Measurements from ENCODE around the gene ZNF827. TPM values are rescaled to one million over a fixed set of nuclear protein-coding genes. Genes with fewer than 3 reads are reported as not detected.
"Not testable (repeated sequence)": the region's sequence is repeated elsewhere in the genome, so short reads cannot be mapped to it uniquely, and the experiment has no call there.

Gene ZNF827
- total RNA-seq, 2 donors from 2014 or later: 26.0 to 39.0 TPM

DNA sequence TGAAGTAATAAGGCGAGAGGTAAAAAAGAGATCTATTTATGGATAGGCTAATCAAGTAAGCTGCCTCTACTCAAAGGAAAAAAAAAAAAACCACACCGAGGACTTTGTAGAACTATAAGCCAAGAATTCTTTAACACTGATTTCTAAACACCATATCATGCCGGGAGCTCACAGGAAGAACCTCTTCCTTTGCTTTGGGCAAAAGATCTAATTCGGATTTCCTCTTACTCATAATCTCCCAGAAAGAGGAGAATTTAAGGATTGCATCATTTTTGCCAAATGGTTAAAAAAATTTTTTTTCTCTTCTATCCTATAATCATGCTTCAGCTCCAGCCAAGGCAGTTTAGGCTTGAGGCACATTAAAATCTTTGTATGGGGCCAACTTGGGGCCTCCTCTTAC is 95.5 kb downstream of the ZNF827 start:
- Mint-ChIP-seq H3K4me3 (no peak overlapping the region), H3K9me3 (no peaks in the 10 kb centered on the region), H3K27ac (no peak overlapping the region), H3K27me3 (ENCODE audit: low read depth) (no peaks in the 10 kb centered on the region), H3K4me1 (ENCODE audit: low read depth) (peaks cover 23% of the 10 kb centered on the region), H3K36me3 (ENCODE audit: insufficient read depth in 2 of 2) (peaks cover 11 to 43% of the 10 kb centered on the region in 2 donors)
- DNase-seq: no peak
- no peak for ATAC-seq (replicated peaks in 1 of 2)

GRCh38 chr4:145842224-145842887 is 96.3 kb downstream of the ZNF827 start:
- ATAC-seq (replicated peaks in 1 of 2) (no peak), DNase-seq (no peak)
- H3K4me1 Mint-ChIP-seq (ENCODE audit: low read depth): peaks cover 23% of the 10 kb centered on the region
- H3K4me3 Mint-ChIP-seq: no peak overlapping the region
- H3K27me3 Mint-ChIP-seq (ENCODE audit: low read depth): no peaks in the 10 kb centered on the region
- peaks cover 11 to 43% of the 10 kb centered on the region in 2 donors for H3K36me3 Mint-ChIP-seq (ENCODE audit: insufficient read depth in 2 of 2)
- H3K27ac Mint-ChIP-seq: no peak overlapping the region
- H3K9me3 Mint-ChIP-seq: no peaks in the 10 kb centered on the region

GRCh38 chr4:145840801-145841200 is 97.8 kb downstream of the ZNF827 start:
- Mint-ChIP-seq H3K27ac (no peak overlapping the region), H3K9me3 (no peaks in the 10 kb centered on the region), H3K4me1 (ENCODE audit: low read depth) (peaks cover 23% of the 10 kb centered on the region), H3K4me3 (no peak overlapping the region), H3K36me3 (ENCODE audit: insufficient read depth in 2 of 2) (peaks cover 11 to 38% of the 10 kb centered on the region in 2 donors), H3K27me3 (ENCODE audit: low read depth) (no peaks in the 10 kb centered on the region)
- DNase-seq: no peak
- ATAC-seq (replicated peaks in 1 of 2): no peak

GRCh38 chr4:145840162-145840768 is 98.4 kb downstream of the ZNF827 start:
- Mint-ChIP-seq H3K27ac (no peak overlapping the region), H3K9me3 (no peaks in the 10 kb centered on the region), H3K27me3 (ENCODE audit: low read depth) (no peaks in the 10 kb centered on the region), H3K4me1 (ENCODE audit: low read depth) (peaks cover 19% of the 10 kb centered on the region), H3K36me3 (ENCODE audit: insufficient read depth in 2 of 2) (peaks cover 11 to 34% of the 10 kb centered on the region in 2 donors), H3K4me3 (no peak overlapping the region)
- peak in 1 of 2 donors; percentile 18 for DNase-seq
- peak; percentile 77 to 83 for ATAC-seq (replicated peaks in 1 of 2)

DNA sequence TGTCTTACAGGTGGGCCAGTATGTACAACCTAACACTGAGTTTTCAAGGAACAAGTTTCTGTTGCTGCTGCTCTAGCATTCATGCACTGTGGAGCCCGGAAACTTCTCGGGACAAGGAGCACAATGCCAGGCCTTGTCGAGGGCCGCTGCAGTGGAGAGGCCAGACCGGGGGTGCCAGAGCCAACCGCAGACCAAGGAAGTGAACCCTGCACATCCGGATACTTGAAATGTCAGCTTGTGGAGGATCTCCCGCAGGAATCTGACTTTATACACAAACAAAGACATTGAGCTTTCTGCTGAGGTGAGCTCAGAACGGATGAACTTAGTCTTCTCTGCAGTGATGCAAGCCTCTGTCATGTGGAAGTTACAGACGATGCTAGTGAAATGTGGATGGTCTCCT is 99.5 kb downstream of the ZNF827 start:
- ATAC-seq (replicated peaks in 1 of 2) (no peak), DNase-seq (no peak)
- H3K4me1 Mint-ChIP-seq (ENCODE audit: low read depth): peaks cover 9% of the 10 kb centered on the region
- no peak overlapping the region for H3K27ac Mint-ChIP-seq
- H3K9me3 Mint-ChIP-seq: no peaks in the 10 kb centered on the region
- H3K27me3 Mint-ChIP-seq (ENCODE audit: low read depth): no peaks in the 10 kb centered on the region
- H3K36me3 Mint-ChIP-seq (ENCODE audit: insufficient read depth in 2 of 2): peaks cover 7 to 25% of the 10 kb centered on the region in 2 donors
- no peak overlapping the region for H3K4me3 Mint-ChIP-seq

- H3K36me3 Mint-ChIP-seq (ENCODE audit: insufficient read depth in 2 of 2): peaks cover 10 to 29% of the 10 kb centered on the region in 2 donors
- H3K9me3 Mint-ChIP-seq; DNase-seq; H3K27me3 Mint-ChIP-seq (ENCODE audit: low read depth): not testable (repeated sequence)
- peak in 1 of 2 donors; percentile 10 for ATAC-seq (replicated peaks in 1 of 2)
- peaks cover 58% of the 10 kb centered on the region for H3K4me1 Mint-ChIP-seq (ENCODE audit: low read depth)
- H3K27ac Mint-ChIP-seq: peak overlapping the region; percentile 72
- peak overlapping the region; percentile 28 to 63 for H3K4me3 Mint-ChIP-seq
Measured at GRCh38 chr4:145832384-145832783, 106.2 kb downstream of the ZNF827 start.

GRCh38 chr4:145830699-145831098 is 107.9 kb downstream of the ZNF827 start:
- peak overlapping the region in 1 of 2 donors; percentile 35 for H3K4me3 Mint-ChIP-seq
- H3K27ac Mint-ChIP-seq: peak overlapping the region; percentile 27
- no peak for DNase-seq
- H3K36me3 Mint-ChIP-seq (ENCODE audit: insufficient read depth in 2 of 2): peaks cover 12 to 32% of the 10 kb centered on the region in 2 donors
- H3K4me1 Mint-ChIP-seq (ENCODE audit: low read depth): peaks cover 63% of the 10 kb centered on the region
- no peak for ATAC-seq (replicated peaks in 1 of 2)
- peaks cover 2 to 3% of the 10 kb centered on the region in 2 donors for H3K9me3 Mint-ChIP-seq
- H3K27me3 Mint-ChIP-seq (ENCODE audit: low read depth): no peaks in the 10 kb centered on the region

GRCh38 chr4:145829629-145830395 is 108.8 kb downstream of the ZNF827 start:
- Mint-ChIP-seq H3K27ac (peak overlapping the region; percentile 92), H3K4me1 (ENCODE audit: low read depth) (peaks cover 63% of the 10 kb centered on the region), H3K9me3 (peaks cover 2 to 3% of the 10 kb centered on the region in 2 donors), H3K27me3 (ENCODE audit: low read depth) (no peaks in the 10 kb centered on the region), H3K4me3 (peak overlapping the region; percentile 77 to 83), H3K36me3 (ENCODE audit: insufficient read depth in 2 of 2) (peaks cover 15 to 41% of the 10 kb centered on the region in 2 donors)
- peak; percentile 64 to 74 for DNase-seq
- peak; percentile 77 to 83 for ATAC-seq (replicated peaks in 1 of 2)

DNA sequence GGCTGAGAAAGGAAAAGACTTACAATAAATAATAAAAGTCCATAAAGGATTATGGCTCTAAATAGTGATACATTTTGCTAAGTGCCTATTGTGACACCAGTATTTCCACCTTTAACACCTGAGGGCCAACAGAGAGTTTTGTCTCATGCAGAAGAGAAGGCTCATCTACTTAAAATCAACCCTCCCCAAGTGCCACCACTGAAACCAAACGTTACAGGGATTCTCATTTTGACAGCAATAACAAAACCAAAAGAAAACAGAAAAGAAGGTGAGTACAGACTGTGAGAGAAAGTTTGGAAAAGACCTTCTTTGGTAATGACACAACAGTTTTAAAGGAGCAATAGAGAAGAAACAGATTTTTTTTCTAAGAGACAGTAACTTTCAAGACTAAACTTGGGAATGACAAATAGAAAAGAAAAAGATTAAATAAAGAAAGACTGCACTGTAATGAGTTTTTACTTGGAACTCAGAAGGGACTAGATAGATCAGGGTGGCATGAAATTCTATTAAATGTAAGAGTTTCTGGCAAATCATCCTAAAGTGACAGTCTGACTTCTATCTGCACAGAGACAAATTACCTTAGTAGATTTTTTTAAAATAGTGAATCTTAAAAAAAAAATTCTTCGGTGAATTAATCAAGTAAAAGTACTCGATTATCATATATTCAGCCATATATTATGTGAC is 109.7 kb downstream of the ZNF827 start:
- DNase-seq (peak; percentile 54 to 61), ATAC-seq (replicated peaks in 1 of 2) (peak; percentile 80 to 81)
- Mint-ChIP-seq H3K9me3 (peaks cover 2 to 3% of the 10 kb centered on the region in 2 donors), H3K4me1 (ENCODE audit: low read depth) (peaks cover 69% of the 10 kb centered on the region), H3K27me3 (ENCODE audit: low read depth) (no peaks in the 10 kb centered on the region), H3K4me3 (peak overlapping the region; percentile 77 to 83), H3K36me3 (ENCODE audit: insufficient read depth in 2 of 2) (peaks cover 18 to 43% of the 10 kb centered on the region in 2 donors), H3K27ac (peak overlapping the region; percentile 94)

GRCh38 chr4:145827885-145828284 is 110.7 kb downstream of the ZNF827 start:
- no peak for ATAC-seq (replicated peaks in 1 of 2)

DNA sequence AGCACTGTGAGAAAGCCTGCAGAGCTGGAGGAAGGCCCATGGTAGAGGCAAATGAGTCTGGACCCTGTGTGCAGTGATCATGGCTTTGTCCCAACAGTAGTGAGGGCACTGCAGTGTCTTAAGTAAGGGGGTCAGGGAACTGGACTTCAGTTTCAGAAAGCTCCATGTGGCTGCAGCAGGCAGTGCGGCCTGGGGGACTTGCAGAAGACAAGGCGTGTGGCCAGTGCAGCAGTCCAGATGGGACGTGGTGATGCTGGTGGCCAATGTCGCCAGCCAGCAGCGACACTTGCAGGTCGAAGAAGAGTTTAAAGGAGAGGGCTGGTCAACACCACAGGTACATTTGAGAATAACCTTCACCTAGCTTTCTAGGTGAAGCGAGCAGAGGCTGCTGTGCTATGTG is 113.4 kb downstream of the ZNF827 start:
- Mint-ChIP-seq H3K9me3 (no peaks in the 10 kb centered on the region), H3K36me3 (ENCODE audit: insufficient read depth in 2 of 2) (peaks cover 13 to 32% of the 10 kb centered on the region in 2 donors), H3K4me1 (ENCODE audit: low read depth) (peaks cover 53% of the 10 kb centered on the region), H3K4me3 (no peak overlapping the region), H3K27ac (no peak overlapping the region), H3K27me3 (ENCODE audit: low read depth) (no peaks in the 10 kb centered on the region)
- ATAC-seq (replicated peaks in 1 of 2) (no peak), DNase-seq (no peak)

More at GRCh38 chr4:145827885-145828284, 110.7 kb downstream of the ZNF827 start:
- no peak for DNase-seq
- H3K27ac Mint-ChIP-seq: peak overlapping the region; percentile 94
- peaks cover 0 to 2% of the 10 kb centered on the region in 2 donors for H3K9me3 Mint-ChIP-seq
- H3K36me3 Mint-ChIP-seq (ENCODE audit: insufficient read depth in 2 of 2): peaks cover 14 to 39% of the 10 kb centered on the region in 2 donors
- H3K4me1 Mint-ChIP-seq (ENCODE audit: low read depth): peaks cover 69% of the 10 kb centered on the region
- no peaks in the 10 kb centered on the region for H3K27me3 Mint-ChIP-seq (ENCODE audit: low read depth)
- H3K4me3 Mint-ChIP-seq: peak overlapping the region in 1 of 2 donors; percentile 83

GRCh38 chr4:145824463-145824862 is 114.2 kb downstream of the ZNF827 start:
- DNase-seq (no peak), ATAC-seq (replicated peaks in 1 of 2) (no peak)
- peak overlapping the region; percentile 62 for H3K27ac Mint-ChIP-seq
- H3K4me1 Mint-ChIP-seq (ENCODE audit: low read depth): peaks cover 45% of the 10 kb centered on the region
- no peaks in the 10 kb centered on the region for H3K27me3 Mint-ChIP-seq (ENCODE audit: low read depth)
- H3K36me3 Mint-ChIP-seq (ENCODE audit: insufficient read depth in 2 of 2): peaks cover 14 to 36% of the 10 kb centered on the region in 2 donors
- no peak overlapping the region for H3K4me3 Mint-ChIP-seq
- no peaks in the 10 kb centered on the region for H3K9me3 Mint-ChIP-seq

Data from activated T-cell treated with anti-CD3 and anti-CD28 coated beads, Interleukin-2, amount 50 U/mL, for 72 hours (primary cell).